HG02588 (cell line): Measurements from ENCODE around the gene WNT5B.
"Not testable (repeated sequence)": the region's sequence is repeated elsewhere in the genome, so short reads cannot be mapped to it uniquely, and the experiment has no call there.

Experiments used
- ATAC-seq: cut with Tn5 transposase; IDR thresholded peaks from one replicate; pipeline ENCODE4 v1.9.1; 2021; ENCODE audit warnings: mild to moderate bottlenecking, moderate library complexity; ENCODE audit not compliant: unreplicated experiment

WNT5B gene

DNA sequence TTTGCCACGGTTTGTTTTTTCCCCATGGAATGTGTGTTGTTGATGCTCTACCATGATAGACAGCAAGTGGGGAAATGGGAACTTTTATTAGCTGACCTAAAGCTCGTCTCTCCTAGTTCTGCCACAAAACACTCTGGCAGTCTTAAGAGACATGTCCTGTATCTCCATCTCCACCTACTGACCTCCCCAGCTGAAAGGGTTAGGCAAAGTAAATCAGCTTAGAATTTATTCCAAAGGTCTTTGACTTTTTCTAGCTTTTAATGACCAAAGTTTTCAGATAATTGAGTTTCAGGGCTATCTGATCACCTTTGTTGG is 52.4 kb downstream of the WNT5B start:
- no peak for ATAC-seq

DNA sequence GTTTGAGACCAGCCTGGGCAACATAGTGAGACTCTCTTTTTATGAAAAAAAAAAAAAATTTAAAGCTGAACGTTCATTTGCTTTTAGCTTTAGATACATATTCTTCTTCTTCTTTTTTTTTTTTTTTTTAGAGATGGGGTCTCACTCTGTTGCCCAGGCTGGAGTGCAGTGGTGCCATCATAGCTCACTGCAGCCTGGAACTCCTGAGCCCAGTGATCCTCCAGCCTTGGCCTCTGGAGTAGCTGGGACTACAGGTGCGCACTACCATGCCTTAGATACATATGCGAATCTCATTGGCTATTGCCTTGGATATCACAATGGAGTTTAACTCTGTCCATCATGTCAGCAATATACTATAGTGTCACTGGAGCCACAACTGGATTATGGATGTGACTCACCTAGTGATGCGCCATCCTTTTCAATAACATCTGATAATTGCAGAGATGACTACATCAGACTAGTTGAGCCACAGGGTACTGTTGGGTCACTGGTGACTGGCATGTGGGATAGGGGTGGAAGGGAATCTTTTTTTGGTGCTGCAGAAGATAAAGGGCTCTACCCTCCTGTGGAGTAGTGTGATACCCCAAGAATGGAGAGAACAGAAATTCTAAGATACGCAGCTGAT is 59.2 kb downstream of the WNT5B start:
- ATAC-seq: no peak

DNA sequence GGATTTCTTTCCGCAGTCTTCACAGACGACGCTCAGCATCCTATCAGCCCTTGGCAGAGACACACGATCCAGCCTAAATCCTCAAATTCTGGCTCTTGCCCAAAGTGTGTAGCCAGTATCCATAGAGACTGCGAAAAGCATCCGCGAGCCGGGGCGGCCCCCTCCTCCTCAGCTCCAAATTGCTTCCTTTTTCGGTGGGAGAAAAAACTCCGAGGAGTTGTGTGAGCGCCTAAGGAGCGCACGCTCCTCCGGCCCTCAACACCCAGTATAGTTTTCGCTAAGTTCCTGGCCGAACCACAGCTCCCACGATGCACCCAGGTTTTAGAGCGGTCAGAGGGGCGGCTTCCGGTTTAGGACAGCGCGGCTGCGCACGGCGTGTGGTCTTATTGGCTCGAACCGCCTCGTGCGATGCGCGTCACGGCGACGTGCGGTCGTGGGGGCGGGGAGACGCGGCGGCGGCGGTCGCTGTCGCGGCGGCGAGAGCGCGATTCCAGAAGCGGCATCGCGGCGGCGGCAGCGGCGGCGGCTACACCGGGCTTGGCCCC is 61.6 kb downstream of the WNT5B start, which contains the start of gene ADIPOR2:
ADIPOR2 (plus strand) TSS at position 493 of the 545 bp plus-strand sequence. CDS start 63,274 bp downstream, outside the sequence.
- peak; percentile 90 for ATAC-seq

DNA sequence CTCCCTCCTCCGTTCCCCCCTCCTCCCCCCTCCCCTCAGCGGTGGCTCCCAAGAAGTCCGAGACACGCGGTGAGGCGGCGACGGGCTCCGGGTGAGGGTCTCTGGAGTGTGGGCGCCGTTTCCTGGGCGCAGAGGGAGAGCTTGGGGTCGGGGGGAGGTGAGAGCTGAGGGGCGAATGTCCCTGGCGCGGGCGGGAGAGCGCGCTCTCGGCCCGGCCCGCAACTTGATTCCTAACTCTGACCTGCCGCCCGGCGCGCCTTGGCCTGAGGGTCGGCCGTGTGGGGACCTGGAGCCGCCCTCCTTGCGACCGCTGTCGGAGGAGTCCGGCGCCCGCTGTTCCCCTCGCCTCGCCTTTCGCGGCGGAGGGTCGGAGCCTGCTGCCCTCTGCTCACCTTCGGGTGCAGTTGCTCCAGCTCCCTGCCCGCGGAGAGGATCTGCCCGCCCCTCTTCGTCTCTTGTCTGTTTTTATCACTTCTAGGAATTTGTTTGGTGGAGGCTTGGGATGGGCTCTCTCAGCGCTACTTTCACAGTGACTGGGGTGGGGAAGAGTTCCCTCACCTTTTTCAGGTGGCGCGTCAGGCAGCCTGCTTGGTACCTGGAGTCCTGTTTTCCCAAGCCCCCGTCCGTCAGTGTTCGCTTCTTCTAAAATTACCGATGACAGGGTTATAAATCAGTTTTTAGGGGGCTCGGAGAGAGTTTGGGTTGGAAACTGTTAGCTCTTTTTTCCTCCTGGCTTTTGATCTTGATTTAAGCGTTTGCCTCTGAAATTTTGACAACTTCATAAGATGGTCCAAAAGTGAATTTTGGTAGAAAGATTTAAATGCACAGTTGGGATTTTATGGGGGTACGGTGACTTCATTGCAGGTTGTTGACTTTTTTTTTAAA is 62.3 kb downstream of the WNT5B start:
- peak; percentile 34 for ATAC-seq

DNA sequence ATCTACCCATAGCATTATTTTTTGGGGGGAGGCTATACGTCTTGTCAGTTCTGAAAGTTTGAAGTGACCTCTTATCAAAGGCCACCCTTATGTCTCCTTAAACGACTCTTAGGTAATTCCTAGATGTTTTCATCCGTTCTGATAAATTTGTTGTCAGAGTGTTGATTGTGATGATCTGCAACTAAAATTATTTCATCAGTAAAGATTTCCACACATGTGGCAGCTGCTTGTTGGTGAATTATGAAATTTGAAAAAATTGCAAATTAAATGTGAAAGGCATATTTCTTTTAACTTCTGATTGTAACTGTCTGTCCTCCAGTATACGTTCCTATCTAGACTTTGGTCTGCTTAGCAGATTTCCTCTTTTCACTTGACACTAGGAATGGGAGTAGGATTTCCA is 63.2 kb downstream of the WNT5B start:
- ATAC-seq: no peak

DNA sequence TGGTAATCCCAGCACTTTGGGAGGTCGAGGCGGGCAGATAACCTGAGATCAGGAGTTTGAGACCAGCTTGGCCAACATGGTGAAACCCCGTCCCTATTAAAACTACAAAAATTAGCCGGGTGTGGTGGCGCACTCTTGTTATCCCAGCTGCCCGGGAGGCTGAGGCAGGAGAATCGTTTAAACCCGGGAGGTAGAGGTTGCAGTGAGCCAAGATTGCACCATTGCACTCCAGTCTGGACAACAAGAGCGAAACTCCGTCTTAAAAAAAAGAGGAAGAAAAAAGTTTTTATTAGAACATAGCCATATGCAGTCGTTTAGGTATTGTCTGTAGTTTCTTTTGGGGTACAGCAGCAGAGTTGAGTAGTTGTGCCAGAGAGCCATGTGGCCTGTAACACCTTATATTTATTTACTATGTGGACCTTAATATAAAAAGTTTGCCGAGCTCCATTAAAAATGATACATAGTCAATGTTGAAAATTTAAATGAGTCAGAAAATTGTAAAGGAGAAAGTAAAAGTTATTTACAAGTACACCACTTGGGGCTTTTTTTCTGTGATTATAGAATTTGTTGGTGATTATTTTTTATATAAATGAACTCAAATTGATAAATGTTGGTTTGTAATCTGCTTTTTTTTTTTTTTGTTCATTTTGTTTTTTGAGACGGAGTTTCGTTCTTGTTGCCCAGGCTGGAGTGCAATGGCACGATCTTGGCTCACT is 64.0 kb downstream of the WNT5B start:
- no peak for ATAC-seq

DNA sequence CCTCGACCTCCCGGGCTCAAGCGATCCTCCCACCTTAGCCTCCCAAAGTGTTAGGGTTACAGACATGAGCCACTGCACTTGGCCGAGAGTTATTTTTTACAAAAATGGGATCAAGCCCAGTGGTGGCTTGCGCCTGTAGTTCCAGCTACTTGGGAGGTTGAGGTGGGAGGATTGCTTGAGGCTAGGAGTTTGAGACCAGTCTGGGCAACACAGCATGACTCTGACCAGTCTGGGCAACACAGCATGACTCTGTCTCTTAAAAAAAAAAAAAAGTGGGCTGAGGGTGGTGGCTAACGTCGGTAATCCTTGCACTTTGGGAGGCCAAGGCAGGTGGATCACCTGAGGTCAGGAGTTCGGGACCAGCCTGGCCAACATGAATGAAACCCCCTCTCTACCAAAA is 66.1 kb downstream of the WNT5B start:
- not testable (repeated sequence) for ATAC-seq

DNA sequence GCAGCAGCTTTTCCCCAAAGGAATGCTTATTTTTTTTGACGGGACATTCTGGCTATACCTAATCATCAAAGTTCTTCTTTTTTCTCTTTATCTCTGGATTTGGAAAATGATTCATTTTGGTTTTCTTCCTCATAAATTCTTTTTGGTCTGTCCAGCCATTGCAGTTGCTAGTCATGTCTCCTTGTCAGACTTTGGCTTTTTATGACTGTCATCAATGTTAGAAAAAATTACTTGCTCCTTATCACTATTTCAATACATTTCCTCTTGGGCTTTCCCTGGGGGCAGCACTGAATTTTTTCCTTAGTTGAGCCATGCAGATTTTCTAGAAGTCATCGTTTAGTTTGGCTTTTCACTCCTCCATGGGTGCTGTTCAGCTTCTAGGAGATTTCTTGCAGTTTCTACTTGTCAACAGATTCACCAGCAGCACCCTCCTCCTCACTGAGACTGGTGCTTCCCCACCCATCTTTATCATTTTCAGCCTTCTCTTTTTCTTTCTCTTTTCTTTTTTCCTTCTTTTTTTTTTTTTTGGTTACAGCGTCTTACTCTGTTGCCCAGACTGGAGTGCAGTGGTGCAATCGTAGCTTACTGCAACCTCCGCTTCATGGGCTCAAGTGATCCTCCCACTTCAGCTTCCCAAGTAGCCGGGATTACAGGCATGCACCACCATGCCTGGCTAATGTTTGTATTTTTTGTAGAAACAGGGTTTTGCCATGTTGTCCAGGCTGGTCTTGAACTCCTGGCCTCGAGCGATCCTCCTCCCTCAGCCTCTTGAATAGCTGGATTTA is 67.0 kb downstream of the WNT5B start:
- no peak for ATAC-seq

DNA sequence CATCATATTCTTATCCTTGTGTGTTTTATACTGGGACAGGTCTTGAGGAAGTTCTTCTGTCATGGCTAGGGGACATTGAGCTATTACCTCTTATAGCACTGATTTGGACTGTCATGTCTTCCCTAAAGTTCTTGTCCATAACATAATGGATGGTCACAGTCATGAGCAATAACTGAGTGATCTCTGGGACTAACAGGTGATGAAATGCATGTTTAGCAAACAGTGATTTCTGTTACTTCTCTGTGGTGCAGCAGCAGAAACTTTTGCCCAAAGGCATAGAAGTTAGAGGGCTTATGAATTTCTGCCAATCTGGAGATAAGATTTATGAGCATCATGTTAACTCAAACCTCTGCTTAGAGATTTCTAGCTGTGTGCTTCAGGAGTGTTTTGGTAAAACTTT is 67.8 kb downstream of the WNT5B start:
- ATAC-seq: no peak
